GM18526 (cell line): ENCODE results near the gene C21orf58.

Source experiments
- POLR2A ChIP-seq: IDR thresholded peaks from 3 replicates; pipeline ENCODE4 v1.6.1; 2011; ENCODE audit not compliant: insufficient read length; ENCODE audit errors: extremely low read depth

C21orf58 gene

GRCh38 chr21:46345861-46346260 lies 22.2 kb upstream of the C21orf58 start:
- no peak for TF ChIP-seq POLR2A

- TF ChIP-seq POLR2A = no peak
These were observed 20.7 kb upstream of the C21orf58 start for GRCh38 chr21:46344219-46344915.

- TF ChIP-seq POLR2A = no peak
These were observed 17.3 kb upstream of the C21orf58 start for GRCh38 chr21:46340998-46341397.

DNA sequence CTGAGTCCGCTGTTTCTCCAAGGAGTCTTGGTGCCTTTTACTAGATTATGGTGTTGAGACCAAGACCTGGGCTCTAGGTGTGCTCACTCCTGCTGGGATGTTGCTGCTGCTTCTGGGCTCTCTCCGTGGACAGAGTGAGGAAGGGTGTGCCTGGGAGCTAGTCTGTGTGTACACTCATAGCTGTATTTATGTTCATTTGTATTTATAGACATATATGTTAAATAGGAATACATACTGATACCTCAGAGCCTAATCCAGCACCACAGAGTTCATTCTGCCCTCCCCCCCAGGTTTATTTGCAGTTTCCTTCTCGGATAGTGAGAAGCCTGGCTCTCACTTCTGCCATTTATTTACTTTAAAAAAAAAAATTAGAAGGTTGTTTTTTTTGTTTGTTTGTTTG lies 12.9 kb upstream of the C21orf58 start:
- TF ChIP-seq POLR2A = no peak

- TF ChIP-seq POLR2A = no peak
These were observed 10.9 kb upstream of the C21orf58 start for GRCh38 chr21:46334351-46335140.

- TF ChIP-seq POLR2A = no peak
These were observed 6.1 kb upstream of the C21orf58 start for GRCh38 chr21:46329796-46330195.

DNA sequence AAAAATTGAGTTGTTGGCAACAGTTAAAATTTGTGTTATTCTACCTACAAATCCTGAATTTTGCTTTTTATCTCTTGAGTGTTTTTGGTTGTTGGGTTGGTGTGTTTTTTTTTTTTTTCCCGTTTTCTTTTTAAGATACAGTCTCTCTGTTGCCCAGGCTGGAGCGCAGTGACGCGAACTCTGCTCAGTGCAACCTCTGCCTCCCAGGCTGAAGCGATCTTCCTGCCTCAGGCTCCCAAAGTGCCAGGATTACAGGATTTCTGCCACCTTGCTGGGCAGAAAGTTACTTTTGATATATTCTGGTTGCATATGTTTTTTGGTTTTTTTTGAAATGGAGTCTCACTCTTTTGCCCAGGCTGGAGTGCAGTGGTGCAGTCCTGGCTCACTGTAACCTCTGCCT lies 4.5 kb upstream of the C21orf58 start:
- no peak for TF ChIP-seq POLR2A

DNA sequence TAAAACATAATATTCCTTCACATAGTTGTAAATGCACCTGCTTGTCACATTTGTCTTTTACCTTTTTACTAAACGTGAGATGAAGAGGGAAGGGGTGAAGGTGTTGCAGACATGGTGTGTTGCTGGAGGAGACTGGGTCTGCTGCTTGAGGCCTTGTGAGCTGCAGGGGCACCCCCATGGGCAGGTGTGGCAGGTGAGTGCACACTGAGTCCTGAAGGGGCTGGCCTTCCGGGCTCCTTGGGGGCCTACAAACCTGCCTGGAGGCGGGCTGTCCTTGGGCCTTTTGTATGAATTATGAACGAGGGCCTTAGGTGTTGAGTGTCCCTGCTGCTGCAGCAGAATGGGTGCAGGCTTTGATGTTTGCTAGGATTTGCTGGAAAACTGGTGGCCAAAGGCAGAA lies 4.0 kb upstream of the C21orf58 start:
- TF ChIP-seq POLR2A = no peak

DNA sequence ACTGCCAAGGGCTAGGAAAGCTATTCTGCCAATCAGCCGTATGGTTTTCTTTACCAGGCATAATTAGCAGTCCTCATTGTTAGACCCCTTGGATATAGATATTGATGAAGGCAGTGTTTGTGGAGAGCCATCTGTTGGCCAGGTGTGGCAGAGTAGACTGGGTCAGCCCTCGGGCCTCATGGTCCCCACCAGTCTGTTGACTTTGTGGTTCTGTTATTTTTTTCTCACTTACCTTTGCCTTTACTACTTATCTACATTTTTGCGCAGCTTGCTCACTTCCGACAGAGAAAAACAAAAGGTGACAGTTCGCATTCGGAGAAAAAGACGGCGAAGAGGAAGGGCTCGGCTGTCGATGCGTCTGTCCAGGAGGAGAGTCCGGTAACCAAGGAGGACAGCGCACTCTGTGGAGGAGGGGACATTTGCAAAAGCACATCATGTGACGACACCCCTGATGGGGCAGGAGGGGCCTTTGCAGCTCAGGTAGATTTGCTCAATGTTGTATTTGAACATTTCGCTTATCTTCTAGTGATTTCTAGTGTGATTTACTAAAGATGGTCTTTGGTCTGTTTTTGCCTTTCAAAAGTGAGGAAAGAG lies 2.5 kb upstream of the C21orf58 start:
- no peak for TF ChIP-seq POLR2A

GRCh38 chr21:46325073-46325912 lies 1.6 kb upstream of the C21orf58 start:
- TF ChIP-seq POLR2A = no peak

DNA sequence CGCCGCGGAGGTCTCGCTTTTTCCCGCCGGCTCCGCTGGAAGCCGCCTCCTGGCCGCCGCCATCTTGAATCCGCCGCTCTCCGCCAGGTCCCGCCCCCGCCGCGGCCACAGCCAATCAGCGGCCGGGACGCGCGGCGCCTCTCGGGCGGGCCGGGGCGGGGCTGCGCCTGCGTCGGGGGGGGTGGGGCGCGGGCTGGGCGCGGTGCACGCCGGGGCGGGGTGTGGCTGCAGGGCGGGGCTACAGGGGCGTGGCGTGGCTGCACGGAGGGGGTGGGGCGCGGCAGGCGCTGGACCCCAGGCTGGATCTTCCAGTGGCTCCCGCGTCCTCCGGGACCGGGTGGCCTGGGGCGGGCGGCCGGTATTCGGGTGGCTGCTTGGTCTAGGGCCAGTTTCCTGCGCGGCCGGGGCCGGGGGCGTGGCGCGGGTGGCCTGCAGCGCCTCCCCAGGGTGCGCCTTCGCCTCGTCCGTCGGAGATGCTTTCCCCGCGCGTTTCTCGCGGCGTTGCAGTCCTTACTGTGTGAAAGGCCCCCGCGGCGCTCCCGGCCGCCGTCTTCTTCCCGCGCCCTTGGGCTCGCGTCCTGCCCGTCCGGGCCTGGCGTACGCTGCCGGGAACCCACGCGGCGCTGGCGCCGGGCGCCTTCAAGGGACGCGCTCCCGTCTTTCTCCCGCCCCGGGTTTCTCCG lies 861 bp upstream of the C21orf58 start:
- peak; percentile 58 for TF ChIP-seq POLR2A

GRCh38 chr21:46323227-46323709 lies 402 bp downstream of the C21orf58 start:
- TF ChIP-seq POLR2A = no peak

GRCh38 chr21:46322351-46323226 lies 1.1 kb downstream of the C21orf58 start:
- TF ChIP-seq POLR2A = peak; percentile 22
